Measurements from ENCODE around the gene TMC5.

TMC5 gene

GRCh38 chr16:19548144-19548543 is 130.5 kb downstream of the TMC5 start:
- DNase-seq, result no peak

All from DMS79 treated with DMSO at 0.1 percent for 48 hours (cell line).